Measurements from ENCODE around the gene IDH1. TPM values are rescaled to one million over a fixed set of nuclear protein-coding genes. Genes with fewer than 3 reads are reported as not detected.
A peak's percentile ranks its signal among the peaks of the same experiment; 100 is the strongest.

IDH1 gene
- total and polyA plus RNA-seq, 7 donors: 34.2 to 287 (median 46.4) TPM

DNA sequence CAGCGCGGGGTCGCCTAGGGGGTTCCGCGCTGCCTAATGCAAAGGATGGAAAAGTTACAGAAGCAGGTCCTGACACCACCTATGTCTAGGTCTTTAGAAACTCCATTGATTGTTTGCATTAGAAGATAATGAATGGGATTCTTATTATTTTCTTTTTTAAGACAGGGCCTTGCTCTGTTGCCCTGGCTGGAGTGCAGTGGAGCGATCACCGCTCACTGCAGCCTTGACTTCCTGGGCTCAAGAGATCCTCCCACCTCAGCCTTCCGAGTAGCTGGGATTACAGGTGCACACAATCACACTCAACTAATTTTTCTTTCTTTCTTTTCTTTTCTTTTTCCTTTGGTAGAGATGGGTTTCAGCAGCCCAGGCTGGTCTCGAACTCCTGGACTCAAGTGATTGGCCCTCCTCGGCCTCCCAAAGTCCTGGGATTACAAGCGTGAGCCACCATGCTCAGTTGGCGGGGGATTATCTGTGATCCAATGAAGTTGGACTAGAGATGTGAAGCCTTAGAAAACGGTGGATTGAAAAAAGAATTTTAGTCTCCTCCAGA is 761 bp upstream of the IDH1 start:
- no peak for TF ChIP-seq EP300 (IDR thresholded peaks at IDR 0.05)
- Histone ChIP-seq H3K9me3 (no peaks in the 10 kb centered on the region), H3K4me1 (peaks cover 0 to 43% (median 22%) of the 10 kb centered on the region in 4 donors), H3K36me3 (peaks cover 0 to 19% (median 3%) of the 10 kb centered on the region in 4 donors), H3K27ac (peak overlapping the region; percentile 79 to 86 (median 84)), H3K27me3 (no peaks in the 10 kb centered on the region), H3K4me3 (peak overlapping the region; percentile 66 to 78 (median 74))
- intact Hi-C loops (cut with DNase I): loop anchor here (2.0 to 10.0 kb wide), 2 partner anchors 81 to 631 kb away; partner anchors contain the start of gene METTL21A
- DNase-seq: no peak
- WGBS, 2 donors: 32 to 46% methylated on average over 13 of the region's 13 CpGs

DNA sequence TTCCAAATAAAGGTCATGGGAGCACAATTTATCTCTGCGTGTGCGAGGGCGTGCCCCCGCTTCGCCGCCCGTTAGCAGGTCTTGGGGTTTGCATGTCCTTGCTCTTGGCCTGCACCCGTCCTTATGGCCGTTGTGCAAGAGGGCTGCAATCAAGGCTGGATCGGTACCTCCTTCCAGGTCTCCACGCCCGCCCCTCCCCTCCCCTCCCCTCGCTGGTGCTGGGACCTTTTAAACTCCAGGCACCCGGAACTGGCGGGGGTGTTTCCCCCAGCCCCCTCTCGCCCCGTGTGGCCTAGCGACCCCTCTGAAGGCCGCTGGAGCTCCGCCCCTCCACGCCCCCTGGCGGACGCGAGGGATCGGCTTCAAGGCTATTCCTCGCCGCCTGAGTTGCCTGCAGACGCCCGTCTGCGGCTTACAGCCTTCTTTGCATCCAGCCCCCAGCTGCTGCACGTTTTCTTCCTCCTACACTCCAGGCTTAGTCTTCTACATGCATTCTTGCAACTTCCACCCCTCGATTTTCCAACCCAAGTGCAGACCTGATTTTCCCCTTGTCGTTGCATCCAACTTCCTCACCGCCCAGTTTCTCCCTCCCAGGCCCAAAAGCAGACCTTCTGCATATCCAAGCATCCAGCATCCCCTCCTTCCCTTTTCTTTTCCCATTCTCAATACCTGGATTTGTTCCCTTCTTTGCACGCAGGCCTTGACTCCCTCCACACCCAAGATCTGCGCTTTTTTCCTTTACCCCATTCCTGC is 577 bp downstream of the IDH1 start:
- peak overlapping the region; percentile 79 to 86 (median 84) for H3K27ac ChIP-seq
- WGBS, 2 donors: 0 to 1% methylated on average over 36 of the region's 36 CpGs
- peak; percentile 87 for DNase-seq
- H3K4me1 ChIP-seq: peaks cover 0 to 43% (median 22%) of the 10 kb centered on the region in 4 donors
- H3K27me3 ChIP-seq: no peaks in the 10 kb centered on the region
- peak overlapping the region; percentile 66 to 78 (median 74) for H3K4me3 ChIP-seq
- H3K36me3 ChIP-seq: peaks cover 0 to 33% (median 3%) of the 10 kb centered on the region in 4 donors
- no peaks in the 10 kb centered on the region for H3K9me3 ChIP-seq
- TF ChIP-seq POLR2AphosphoS5 (IDR thresholded peaks at IDR 0.05) (peak in 1 of 4 donors; percentile 37), POLR2A (IDR thresholded peaks at IDR 0.05) (no peak), EP300 (IDR thresholded peaks at IDR 0.05) (no peak)
- TF ChIP-seq, protein P1, sequence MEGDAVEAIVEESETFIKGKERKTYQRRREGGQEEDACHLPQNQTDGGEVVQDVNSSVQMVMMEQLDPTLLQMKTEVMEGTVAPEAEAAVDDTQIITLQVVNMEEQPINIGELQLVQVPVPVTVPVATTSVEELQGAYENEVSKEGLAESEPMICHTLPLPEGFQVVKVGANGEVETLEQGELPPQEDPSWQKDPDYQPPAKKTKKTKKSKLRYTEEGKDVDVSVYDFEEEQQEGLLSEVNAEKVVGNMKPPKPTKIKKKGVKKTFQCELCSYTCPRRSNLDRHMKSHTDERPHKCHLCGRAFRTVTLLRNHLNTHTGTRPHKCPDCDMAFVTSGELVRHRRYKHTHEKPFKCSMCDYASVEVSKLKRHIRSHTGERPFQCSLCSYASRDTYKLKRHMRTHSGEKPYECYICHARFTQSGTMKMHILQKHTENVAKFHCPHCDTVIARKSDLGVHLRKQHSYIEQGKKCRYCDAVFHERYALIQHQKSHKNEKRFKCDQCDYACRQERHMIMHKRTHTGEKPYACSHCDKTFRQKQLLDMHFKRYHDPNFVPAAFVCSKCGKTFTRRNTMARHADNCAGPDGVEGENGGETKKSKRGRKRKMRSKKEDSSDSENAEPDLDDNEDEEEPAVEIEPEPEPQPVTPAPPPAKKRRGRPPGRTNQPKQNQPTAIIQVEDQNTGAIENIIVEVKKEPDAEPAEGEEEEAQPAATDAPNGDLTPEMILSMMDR (IDR thresholded peaks at IDR 0.05): peak; percentile 55 to 93 (median 80)
- intact Hi-C loops (cut with DNase I): loop anchor here (1.0 to 10.0 kb wide), 3 partner anchors 12 to 629 kb away; partner anchors contain the start of genes METTL21A and PIKFYVE

DNA sequence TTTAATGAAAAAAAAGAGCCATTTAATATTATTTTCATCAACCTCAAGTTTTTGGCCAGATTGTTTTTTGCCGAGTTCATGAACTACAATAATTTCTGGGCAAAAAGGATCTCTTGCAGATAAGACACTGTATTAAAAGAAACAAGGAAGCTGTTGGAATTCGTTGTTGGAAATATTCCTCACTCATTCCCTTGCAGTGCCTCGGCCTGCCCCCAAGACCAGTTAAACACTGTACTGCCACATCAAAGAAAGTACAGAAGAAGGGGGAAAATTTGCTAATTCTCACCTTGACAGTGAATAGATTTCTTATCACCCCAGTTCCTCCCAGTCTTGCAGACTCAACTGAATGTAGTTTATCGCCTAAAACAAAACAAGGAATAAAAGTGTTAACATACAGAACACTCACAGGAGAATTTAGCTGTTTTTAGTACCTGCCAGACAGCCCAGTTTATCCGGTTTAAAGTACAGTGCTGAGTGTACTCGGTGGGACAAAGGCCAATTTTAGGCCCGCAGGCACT is 1.2 kb downstream of the IDH1 start:
- intact Hi-C loops (cut with DNase I): loop anchor here (1.0 to 10.0 kb wide), 3 partner anchors 13 to 629 kb away; partner anchors contain the start of genes METTL21A and PIKFYVE
- Histone ChIP-seq H3K27me3 (no peaks in the 10 kb centered on the region), H3K36me3 (peaks cover 0 to 39% (median 3%) of the 10 kb centered on the region in 4 donors), H3K4me1 (peaks cover 0 to 43% (median 22%) of the 10 kb centered on the region in 4 donors), H3K27ac (peak overlapping the region; percentile 79 to 86 (median 84)), H3K4me3 (peak overlapping the region; percentile 66 to 78 (median 74)), H3K9me3 (no peaks in the 10 kb centered on the region)
- TF ChIP-seq POLR2AphosphoS5 (IDR thresholded peaks at IDR 0.05): no peak
- no peak for TF ChIP-seq EP300 (IDR thresholded peaks at IDR 0.05)
- no peak for TF ChIP-seq POLR2A (IDR thresholded peaks at IDR 0.05)
- TF ChIP-seq, protein P1 (IDR thresholded peaks at IDR 0.05): no peak
- no peak for DNase-seq
- WGBS, 2 donors: 4 to 11% methylated on average over 7 of the region's 7 CpGs

DNA sequence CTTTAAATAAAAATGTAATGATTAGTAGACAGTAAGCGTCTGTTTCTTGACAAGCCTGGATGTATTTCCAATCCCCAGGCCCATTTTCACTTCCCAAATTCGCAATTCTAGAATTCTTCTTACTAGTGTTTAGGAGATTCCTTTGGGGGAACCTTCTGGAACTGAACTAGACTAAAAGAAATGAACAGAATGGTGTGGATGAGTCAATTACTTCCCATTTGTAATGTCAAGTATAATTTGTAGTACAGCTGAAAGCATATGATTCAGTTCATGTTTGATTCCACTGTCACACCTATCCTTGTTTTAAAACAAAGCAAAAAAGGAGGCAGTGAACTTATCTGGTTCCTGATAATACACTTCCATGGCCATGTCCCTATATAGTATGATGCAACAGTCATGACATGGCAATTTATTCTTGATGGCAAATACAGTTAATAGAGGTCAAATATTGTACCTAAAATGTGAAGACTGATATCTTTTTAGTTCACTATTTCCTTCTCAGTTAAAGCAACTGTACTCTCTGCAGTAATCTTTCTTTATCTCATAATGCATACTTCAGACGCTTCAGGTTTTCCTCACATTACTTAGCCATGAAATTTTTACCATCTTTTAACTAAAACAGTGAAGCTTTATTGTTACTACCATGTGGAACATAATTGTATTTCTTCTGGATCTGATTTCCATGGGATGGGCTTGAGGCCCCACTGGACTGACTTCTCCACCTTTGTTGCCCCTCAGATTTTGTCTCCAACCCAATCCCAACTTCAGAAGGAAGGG is 2.0 kb downstream of the IDH1 start:
- Histone ChIP-seq H3K4me3 (peak overlapping the region in 1 of 4 donors; percentile 77), H3K36me3 (peaks cover 0 to 47% (median 6%) of the 10 kb centered on the region in 4 donors), H3K27me3 (no peaks in the 10 kb centered on the region), H3K4me1 (peaks cover 0 to 40% (median 22%) of the 10 kb centered on the region in 4 donors), H3K27ac (peak overlapping the region; percentile 79 to 86 (median 84)), H3K9me3 (no peaks in the 10 kb centered on the region)
- no peak for TF ChIP-seq POLR2A (IDR thresholded peaks at IDR 0.05)
- intact Hi-C loops (cut with DNase I): loop anchor here (10.0 kb wide), 1 partner anchor 628 kb away; the partner anchor contains the start of gene METTL21A
- no peak for DNase-seq
- 70 to 81% methylated on average over 3 of the region's 3 CpGs for WGBS, 2 donors

DNA sequence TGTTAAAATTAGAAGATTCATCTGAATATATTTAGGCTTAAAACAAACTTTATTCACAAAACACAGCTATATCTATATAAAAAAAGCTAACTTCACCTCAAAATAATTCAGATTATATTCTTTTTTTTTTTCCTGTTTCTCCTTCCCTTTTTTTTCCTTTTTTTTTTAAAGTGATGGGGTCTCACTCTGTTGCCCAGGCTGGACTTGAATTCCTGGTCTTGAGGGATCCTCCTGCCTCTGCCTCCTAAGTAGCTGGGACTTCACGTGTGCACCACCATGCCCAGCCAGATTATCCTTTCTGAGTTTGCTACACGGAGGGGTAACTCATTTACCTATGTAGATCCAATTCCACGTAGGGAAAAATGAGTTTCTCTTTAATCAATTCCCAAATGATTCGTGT is 3.8 kb downstream of the IDH1 start:
- DNase-seq: no peak
- Histone ChIP-seq H3K27me3 (no peaks in the 10 kb centered on the region), H3K36me3 (peaks cover 0 to 65% (median 14%) of the 10 kb centered on the region in 4 donors), H3K9me3 (no peaks in the 10 kb centered on the region), H3K27ac (no peak overlapping the region), H3K4me3 (no peak overlapping the region), H3K4me1 (peaks cover 0 to 31% (median 15%) of the 10 kb centered on the region in 4 donors)
- WGBS, 2 donors: 92% methylated on average over 4 of the region's 4 CpGs
- TF ChIP-seq, protein P1 (IDR thresholded peaks at IDR 0.05): no peak
- no peak for TF ChIP-seq POLR2AphosphoS5 (IDR thresholded peaks at IDR 0.05)
- TF ChIP-seq POLR2A (IDR thresholded peaks at IDR 0.05): no peak
- no peak for TF ChIP-seq EP300 (IDR thresholded peaks at IDR 0.05)
- intact Hi-C loops (cut with DNase I): loop anchor here (10.0 kb wide), 1 partner anchor 626 kb away; the partner anchor contains the start of gene METTL21A
